NCI-H748 (cell line): ENCODE measurements around the gene SLC5A12.

ENCODE experiments used
- DNase-seq: peaks from one replicate; lab custom pipeline; 2025; ENCODE audit not compliant: unreplicated experiment; lab: John Stamatoyannopoulos, UW

The SLC5A12 gene

DNA sequence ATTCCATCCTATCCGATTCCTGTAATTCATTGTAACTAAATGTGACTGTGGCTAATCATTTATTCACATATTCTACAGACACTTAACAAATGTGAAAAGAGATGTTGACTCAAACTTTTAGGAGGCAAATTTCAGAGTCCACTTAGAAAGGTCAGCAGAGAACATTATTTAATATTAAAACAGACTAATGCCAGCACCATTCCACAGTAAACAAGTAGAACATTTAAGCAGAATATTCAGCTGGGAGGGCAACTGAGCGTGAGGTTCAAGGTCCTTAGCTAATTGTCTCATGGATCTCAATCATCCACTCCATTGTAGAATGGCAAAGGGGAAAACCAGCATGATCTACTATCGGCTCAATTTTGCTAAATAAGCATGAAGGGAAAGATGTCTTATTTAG lies 5.1 kb upstream of the SLC5A12 start:
- no peak for DNase-seq

DNA sequence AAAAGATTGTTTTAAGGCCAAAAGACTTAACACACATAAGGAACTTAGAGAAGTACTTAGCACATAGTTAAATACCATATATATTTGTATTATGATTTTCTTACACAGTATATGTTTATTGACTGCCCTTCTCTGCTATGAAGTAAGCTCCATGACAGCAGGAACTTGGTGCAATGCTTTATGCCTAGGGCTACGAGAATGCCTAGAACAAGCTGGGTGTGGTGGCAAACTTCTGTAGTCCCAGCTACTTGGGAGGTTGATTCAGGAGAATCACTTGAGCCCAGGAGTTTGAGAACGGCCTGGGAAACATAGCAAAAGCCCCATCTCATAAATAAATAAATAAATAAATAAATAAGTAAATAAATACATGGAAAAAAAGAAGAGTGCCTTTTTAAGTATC lies 1.9 kb downstream of the SLC5A12 start:
- DNase-seq = no peak

DNA sequence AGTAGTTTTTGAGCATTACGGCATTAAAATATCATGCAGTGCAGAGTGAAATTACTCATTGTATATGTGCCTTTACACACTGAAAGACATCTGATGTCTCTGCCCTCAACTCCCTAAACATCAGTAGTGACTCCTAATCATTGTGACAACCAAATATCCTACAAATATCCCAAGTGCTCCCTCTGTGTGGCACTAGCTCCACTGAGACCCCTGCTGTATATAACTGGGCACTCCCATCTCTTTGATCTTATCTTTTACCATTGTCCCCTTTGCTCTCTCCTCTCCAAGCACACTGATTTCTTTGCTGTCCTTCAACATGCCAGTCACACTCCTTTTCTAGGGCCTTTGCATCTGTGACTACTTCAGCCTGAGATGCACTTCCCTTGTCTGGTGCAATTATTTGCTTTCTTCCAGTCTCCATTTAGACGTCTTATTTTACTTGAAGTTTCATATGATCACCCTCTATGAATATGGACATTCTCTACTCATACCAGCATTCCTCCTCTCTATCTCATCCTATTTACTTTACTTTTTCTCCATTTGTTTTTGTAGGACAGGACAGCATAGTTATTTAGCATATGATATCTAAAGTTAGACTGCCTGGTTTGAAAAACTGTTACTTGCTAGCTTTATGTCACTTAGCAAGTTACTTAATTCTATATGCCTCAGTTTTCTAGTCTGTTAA lies 2.4 kb downstream of the SLC5A12 start:
- no peak for DNase-seq

DNA sequence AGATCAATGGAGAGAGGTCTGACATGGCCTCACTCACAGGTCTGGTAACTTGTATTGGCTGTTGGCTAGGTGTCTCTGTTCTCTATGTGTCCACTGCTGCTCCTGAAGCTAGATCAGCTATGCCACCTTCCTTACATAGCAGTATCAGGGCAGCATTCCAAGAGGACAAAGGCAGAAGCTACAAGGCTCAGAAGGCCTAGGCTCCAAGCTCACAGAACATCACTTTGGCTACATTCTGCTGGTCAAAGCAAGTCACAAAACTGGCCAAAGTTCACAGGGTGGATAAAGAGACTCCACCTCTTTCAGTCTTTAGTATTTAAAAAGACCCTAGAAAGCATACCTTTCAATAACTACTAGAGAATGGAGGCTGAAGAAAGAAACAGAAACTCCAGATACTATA lies 4.1 kb downstream of the SLC5A12 start:
- no peak for DNase-seq

DNA sequence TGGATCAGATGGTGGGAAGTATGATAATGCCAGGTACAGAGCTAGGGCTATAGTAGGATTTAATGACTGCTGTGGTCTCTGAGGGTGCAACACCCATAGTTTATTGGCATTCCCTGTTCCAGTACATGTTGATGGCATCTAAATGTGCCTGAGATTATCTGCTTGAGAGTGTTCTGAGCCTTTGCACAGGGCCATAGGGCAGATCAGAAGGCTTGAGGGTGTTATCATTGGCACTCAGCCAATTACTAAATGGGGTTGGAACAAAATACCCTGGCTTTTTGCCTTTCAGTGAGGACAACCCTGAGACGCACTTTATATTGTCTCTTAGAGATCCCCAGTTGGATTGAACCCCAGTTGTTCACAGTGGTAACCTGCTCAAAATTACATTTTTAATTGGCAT lies 6.7 kb downstream of the SLC5A12 start:
- peak; percentile 76 for DNase-seq

DNA sequence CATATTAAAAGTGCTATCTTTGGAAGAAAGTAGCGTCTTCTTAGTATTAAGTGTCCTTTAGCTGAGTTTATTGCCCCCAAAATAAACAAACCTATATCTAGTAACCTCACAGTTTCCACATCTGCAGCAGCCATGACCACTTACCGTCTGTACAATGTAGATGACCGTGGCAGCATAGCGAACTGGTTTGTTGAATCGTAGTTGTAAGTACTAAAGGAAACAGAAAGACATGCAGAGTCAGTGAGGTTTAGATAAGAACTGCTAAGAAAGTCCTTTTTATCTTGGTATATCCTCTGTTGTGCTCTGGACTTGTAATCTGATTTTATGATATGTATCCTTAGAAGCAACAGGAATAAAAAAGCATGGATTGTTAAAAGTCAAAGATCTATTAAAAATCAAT lies 9.4 kb downstream of the SLC5A12 start:
- no peak for DNase-seq

DNA sequence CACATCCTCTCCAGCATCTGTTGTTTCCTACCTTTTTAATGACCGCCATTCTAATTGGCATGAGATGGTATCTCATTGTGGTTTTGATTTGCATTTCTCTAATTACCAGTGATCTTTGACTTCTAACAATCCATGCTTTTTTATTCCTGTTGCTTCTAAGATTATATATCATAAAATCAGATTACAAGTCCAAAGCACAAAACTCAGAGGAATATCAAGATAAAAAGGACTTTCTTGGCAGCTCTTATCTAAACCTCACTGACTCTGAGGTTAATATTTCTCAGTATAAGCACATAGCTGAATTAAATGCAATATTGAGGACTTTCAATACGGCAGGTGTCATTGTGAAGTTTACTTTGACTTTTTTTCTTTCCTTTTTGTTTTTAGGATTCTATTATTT lies 11.4 kb downstream of the SLC5A12 start:
- DNase-seq = no peak

DNA sequence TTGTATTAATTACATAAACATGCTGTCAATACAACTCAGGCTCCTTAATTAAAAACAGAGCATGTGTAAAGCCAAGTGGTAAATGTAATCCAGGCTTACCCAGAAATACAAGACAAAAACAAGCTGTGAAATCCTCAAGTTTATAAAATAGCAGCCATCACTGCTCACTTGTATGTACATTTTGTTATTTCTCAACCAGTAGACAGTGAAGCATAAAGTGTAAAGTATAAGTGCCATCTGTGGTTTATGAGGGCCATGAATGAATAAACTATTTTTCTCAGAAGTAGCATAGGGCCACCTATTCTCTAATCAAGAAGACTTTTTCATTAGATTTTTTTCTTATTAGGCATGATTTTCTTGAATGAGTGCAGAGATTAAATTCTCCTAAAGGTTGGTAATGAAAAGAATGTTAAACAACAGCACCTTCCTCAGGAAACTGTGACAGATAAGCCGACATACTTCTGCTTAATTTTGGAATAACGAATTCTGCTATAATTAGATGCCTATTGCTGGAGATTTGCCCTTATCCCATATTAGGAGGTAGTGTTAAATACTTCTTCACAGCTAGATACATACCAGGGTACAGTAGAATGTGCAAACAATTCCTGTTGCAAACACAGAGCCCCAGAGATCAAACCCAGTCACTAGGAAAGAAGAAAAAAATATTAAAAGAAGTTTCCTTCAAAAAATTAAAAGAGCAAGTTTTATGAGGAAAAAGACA lies 13.0 kb downstream of the SLC5A12 start:
- peak; percentile 9 for DNase-seq

DNA sequence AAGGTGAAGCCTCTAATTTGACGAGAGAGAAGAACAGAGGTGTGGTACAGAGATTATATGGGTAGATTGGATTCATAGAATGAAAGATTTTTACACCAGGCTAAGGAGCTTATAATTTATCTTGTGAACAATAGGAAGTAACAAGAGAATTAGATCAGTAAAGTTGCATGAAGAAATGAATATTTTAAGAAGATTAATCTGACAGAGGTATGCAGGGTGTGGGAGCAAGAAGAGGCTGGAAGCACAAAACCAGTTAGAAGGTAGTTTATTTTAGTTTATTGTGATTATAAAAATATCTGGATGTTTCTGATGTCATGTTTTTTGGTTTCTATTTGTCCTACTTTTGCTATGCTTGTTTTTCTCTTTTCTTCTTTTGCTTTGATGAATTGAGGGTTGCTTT lies 15.7 kb downstream of the SLC5A12 start:
- DNase-seq = no peak

DNA sequence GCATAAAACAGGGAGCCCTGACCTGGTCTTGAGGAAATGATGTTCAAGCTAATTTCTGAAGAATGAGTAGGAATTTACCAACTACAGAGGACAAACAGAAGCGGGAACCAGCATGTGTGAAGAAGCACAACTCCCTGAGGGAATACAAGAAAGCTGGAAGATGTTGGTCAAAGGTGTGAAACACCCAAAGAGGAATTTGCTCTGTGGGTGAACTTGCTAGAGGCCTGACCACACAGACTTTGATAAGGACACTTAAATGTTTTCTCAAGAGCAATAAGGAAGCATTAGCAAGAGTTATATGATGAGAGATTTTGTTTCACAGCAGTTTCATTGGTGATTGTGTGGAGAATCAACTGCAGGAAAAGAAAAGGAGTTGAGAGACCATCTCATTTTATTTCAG lies 17.6 kb downstream of the SLC5A12 start:
- DNase-seq = no peak

DNA sequence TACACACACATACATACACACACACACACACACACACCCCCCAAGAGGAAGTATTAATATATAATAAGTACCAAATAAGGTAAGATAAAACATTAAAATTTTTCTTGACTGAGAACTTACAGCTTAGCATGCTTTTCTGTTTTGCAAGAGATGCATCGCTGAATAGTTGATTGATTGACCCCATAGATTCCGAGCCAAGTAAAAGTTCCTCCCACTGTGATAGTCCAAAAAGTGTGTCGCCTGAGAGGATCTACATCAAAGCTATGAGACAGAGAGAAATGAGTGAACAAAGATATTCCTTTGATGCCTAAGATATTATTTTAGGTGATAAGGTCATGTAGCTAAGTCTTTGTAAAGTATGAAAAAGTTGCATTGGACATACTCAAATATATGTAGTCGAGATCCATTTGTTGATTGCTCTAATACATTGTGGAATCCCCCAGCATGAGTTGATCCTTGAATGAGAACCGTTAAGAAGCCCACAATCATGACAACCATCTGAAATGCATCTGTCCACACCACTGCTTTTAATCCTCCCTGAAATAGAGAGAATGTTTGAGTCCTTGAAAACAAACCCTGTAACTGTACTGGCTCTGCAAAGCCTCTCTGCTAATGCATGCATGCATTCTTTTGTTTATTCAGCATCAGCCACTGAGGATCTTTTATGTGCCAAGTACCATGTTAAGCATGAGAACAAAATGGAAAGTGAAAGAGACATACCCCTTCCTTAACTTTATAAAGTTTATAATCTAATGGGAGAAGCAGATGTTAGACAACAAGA lies 18.3 kb downstream of the SLC5A12 start:
- no peak for DNase-seq

DNA sequence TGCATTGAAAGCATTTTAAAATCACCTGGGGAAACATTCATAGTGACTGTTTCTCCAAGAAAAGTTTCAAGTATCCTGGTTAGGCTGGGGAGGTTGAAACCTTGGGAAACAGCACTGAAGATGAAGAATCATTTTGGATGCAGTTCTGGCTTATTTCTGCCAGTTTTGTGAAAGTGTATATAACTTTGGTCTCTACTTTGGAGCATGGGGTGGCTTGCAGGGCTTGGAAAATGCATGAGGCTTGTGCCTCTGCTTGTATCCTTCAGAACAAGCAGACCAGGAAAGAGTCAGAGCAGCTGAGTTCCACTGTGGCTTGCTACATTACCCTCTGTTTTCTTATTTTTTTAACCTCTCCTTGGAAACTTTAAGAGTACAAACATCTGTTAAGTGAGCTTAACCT lies 19.5 kb downstream of the SLC5A12 start:
- DNase-seq = no peak

DNA sequence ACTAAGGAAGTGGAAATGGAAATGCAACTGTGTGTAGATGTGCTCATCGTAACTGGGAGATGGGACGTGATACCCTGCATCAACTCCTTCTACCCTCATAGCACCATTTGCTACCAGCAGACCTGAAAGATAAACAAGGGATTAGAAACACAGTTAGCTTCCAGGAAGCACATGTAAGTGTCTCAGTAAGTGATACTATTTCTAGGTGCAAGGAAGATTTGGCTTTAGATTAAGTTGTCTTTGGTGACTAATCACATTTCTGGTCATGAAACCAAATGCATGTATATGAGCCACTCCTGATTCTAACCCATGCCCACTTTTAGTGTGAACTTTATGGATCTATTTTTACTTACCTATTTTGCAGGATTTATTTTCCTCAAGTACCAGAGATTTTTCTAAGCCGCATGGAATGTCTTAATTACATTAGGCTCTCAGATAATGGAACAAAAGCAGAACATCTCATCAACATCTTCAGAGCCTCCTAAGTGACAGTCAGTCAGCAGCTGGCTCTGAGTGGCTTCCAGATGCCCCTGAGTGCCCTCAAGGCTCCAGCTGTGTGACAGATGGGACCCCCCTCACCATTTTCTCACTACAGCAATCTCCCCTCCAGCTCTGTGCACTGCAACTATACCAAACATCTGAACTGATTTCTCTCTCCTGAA lies 21.2 kb downstream of the SLC5A12 start:
- no peak for DNase-seq

DNA sequence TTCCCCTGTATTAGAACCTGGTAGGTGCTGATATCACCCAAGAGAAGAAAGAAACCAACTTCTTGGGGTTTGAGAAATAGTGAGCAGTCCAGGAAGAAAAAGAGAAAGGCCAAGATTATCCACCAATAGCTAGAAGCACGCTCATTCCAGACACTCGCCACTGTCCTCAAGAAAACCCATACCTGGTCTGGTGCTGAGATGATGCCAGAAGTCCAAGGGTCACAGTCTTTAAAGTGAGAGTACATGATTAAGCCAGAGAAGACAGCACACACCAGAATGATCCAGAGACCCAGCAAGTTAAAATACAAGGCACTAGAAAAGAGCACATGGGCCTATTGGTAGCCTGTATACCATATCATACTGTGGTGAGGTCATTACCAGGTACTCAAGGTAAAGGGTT lies 23.6 kb downstream of the SLC5A12 start:
- no peak for DNase-seq

DNA sequence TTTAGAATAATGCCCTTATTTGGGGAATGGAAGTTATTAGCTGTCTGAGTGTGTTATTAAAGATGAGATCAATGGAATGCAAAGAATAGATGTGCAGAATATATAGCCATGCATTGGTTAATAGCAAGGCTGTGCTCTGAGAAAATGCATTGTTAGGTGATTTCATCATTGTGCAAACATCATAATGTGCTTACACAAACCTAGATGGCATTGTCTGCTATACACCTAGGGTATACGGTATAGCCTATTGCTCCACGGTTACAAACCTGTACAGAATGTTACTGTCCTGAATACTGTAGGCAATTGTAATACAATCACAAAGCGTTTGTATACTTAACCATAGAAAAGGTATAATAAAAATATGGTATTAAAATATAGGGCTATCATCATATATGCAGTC lies 25.5 kb downstream of the SLC5A12 start:
- DNase-seq = peak; percentile 76

DNA sequence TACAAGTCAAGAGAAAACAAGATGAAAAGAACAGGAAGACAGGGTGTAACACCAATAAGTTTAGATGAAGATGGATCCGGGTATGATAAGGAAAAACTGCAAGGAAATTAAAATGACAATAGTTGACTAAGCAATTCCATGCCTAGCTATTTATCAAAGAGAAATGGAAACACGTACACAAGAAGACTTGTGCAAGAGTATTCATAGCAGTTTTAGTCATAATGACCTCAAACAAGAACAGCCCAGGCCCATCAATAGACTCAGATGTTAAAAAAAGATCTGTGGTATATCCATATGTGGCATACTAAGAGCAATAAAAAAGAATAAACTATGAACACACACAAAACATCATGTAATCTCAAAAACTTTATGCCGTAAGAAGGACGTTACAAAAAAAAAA lies 33.2 kb downstream of the SLC5A12 start:
- no peak for DNase-seq

DNA sequence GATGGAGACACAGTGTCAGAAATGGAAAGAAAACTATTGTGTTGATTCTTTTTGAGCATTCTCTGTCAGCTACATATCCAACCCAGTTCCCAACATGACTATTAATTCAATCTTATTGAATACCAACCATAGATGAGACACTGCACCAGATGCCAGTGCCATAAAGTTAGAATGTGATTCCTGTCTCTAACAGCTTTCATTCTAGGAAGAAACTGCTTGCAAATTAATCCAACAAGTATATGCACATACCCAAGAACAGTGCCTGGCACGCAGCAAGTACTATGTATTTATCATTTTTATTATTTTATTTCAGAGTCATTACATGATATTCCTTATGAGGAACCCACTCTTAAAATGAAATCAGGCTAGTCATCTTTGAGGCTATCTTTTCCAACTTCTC lies 34.5 kb downstream of the SLC5A12 start:
- no peak for DNase-seq

DNA sequence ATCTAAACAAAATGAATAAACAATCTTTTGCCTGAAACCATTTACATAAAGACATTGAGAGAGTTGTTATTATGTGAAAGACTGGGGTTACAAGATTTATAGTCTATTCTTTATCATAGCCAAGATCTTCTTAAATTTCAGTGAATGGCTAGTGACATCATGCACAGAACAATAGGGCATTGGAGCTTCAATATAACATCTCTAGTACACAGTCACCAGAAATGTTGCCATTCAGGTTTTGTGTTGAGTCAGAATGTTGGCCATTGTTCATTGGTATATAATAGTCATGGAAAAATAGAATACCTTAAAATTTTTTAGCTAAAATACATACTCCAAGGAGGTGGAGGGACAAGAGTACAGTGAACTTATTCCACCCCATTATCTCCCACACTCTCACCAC lies 44.3 kb downstream of the SLC5A12 start:
- no peak for DNase-seq

DNA sequence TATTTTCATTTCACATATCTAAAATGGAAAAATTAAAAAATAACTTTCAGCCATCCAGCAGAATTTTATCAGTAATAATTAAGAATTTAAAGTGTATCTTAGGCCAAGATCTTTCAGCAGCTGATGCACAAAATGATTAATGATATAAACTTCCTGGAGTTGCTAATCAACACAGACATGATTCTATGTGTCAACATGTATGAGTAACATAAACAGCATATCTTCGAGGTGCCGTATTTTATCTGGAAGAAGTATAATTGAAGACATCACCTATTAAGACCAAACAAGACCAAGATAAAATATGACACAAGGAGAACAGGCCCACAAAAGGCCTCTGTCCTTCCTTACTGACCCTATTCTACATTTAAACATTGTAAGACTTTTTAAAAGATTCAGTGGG lies 45.2 kb downstream of the SLC5A12 start:
- DNase-seq = no peak

DNA sequence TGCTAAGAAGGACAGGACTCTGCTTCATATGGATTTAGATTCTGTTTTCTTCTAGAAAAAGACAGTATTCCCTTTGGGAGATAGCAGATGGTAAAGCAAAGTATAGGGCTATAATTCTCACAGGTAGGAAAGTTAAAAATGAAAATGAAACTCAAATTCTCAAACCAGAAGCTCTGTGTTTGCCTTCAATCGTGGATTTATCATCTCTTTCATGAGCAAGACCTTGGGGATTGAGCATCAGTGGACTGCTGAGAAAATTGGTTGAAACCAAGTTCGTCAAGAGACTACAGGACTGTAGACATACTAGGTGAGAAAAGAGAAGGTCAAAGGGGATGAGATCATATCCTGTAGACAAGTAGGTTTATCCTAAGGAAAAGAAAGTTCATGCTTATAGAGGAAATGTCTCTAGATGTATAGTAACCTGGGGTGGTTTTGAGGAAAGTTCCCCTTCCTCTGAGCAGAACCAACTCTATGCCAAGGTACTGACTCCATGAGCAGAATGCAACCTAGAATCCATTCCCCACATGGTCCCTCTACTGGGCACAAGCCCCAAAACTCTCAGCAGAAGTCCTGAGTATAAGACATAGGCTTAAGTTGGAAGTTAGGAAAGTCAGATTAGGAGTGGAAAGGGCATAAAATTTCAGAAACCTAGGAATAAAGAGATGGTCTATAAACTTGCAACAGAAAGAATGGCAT lies 46.5 kb downstream of the SLC5A12 start:
- DNase-seq = no peak

DNA sequence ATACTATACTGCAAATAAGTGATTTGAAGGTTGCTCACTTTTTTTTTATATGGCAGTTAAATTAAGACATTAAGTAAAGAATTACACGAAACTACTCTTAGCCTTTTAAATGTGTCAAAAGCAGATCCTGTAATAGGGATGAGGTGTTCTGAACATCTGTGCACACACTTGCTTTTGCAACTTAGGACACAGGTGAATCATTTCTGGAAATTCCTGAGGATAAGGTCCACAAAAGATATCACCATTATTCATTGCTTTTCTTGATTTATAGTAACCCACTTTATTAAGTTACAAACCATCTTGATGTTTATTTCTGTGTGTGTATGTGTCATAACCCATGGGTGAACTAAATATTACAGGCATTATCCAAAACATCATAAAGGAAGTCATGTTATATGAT lies 55.9 kb downstream of the SLC5A12 start:
- DNase-seq = no peak
